HCT116 (cell line): ENCODE measurements around the gene MANEAL. TPM values are rescaled to one million over a fixed set of nuclear protein-coding genes. Genes with fewer than 3 reads are reported as not detected.

Source experiments
- ATAC-seq: fragments of 200-7000 bp; cut with Tn5 transposase; 2 replicates; pipeline ENCODE4 v1.9.1; 2020; ENCODE audit warnings: mild to moderate bottlenecking, moderate library complexity
- BruUV-seq: library from RNA; stranded (reverse); fragments of 400-500 nt; replicated peaks from 2 replicates; lab custom pipeline; 2021; lab: Mats Ljungman, UMichigan
- CTCF ChIA-PET: fragments of 300-600 bp; sonication (Branson Sonifier 250); formaldehyde crosslinking; loops from one replicate; lab custom pipeline; 2021; ENCODE audit warnings: antibody characterized with exemption; lab: Charles Lee
- POLR2A ChIA-PET: fragments of 300-600, 350-600 bp; sonication (Branson Sonifier 250); formaldehyde crosslinking; loops from one replicate; lab custom pipeline; 2021; ENCODE audit warnings: antibody characterized with exemption; lab: Charles Lee
- RAD21 ChIA-PET, 2 experiments: fragments of 300-600 bp; sonication (Branson Sonifier 250); formaldehyde crosslinking; loops; one replicate each; lab custom pipeline; 2023; ENCODE audit warnings: low total read pairs in 2 of 2; ENCODE audit not compliant: uncharacterized antibody in 2 of 2, unreplicated experiment in 2 of 2, low non-redundant PET in 1 of 2; lab: Charles Lee
- DNase-seq: peaks from one replicate; pipeline ENCODE4 v3.0.0-alpha.2; 2010; ENCODE audit warnings: low read depth, low spot score
- H2AFZ ChIP-seq: fragments of 200-600 bp; shearing (Covaris generic), sonication (generic); 2 replicates; pipeline ENCODE4 v1.6.1; 2017; ENCODE audit warnings: low read depth, mixed run types, mixed read lengths, antibody characterized with exemption, low read length; ENCODE audit not compliant: poor library complexity, severe bottlenecking
- H3K27ac ChIP-seq: 2 replicates; pipeline ENCODE4 v1.5.1; 2012; ENCODE audit warnings: low read depth, low read length
- H3K27me3 ChIP-seq: fragments of 200-600 bp; sonication (generic); 2 replicates; pipeline ENCODE4 v1.6.1; 2016; ENCODE audit warnings: mixed run types, low read length, mixed read lengths; ENCODE audit not compliant: insufficient read depth
- H3K36me3 ChIP-seq, 2 experiments: fragments of 200-500 bp in 1 of 2; fragments of 200-600 bp in 1 of 2; sonication (Bioruptor generic) in 1 of 2; sonication (generic) in 1 of 2; 2 replicates each; pipeline versions ENCODE4 v1.5.1 to v1.6.1; 2014 to 2016; ENCODE audit warnings: low read length in 2 of 2, inconsistent platforms in 1 of 2, mixed read lengths in 1 of 2, mixed run types in 1 of 2; ENCODE audit not compliant: insufficient read depth in 2 of 2, control insufficient read depth in 1 of 2
- H3K4me1 ChIP-seq, 2 experiments: fragments of 200-600 bp in 1 of 2; sonication (generic) in 1 of 2; 2 replicates each; pipeline versions ENCODE4 v1.5.1 to v1.6.1; 2012 to 2017; ENCODE audit warnings: low read length in 2 of 2, inconsistent platforms in 1 of 2, mild to moderate bottlenecking in 1 of 2, mixed read lengths in 1 of 2, mixed run types in 1 of 2, moderate library complexity in 1 of 2; ENCODE audit not compliant: insufficient read depth in 2 of 2, control insufficient read depth in 1 of 2
- H3K4me2 ChIP-seq: fragments of 200-600 bp; sonication (generic); 2 replicates; pipeline ENCODE4 v1.6.1; 2017; ENCODE audit warnings: mixed run types, low read length, mixed read lengths
- H3K4me3 ChIP-seq, 2 experiments: fragments of 200-600 bp in 1 of 2; sonication (generic) in 1 of 2; replicated peaks in 1 of 2; 2 replicates each; pipeline ENCODE4 v1.5.1; 2011 to 2016; ENCODE audit warnings: low read length in 2 of 2, control low read depth in 1 of 2, low read depth in 1 of 2, mild to moderate bottlenecking in 1 of 2, mixed read lengths in 1 of 2, mixed run types in 1 of 2
- H3K79me2 ChIP-seq: fragments of 200-600 bp; sonication (generic); 2 replicates; pipeline ENCODE4 v1.6.1; 2017; ENCODE audit warnings: mild to moderate bottlenecking, mixed run types, low read length, moderate library complexity, mixed read lengths; ENCODE audit not compliant: insufficient read depth
- H3K9ac ChIP-seq: fragments of 200-600 bp; sonication (generic); 2 replicates; pipeline ENCODE4 v1.6.1; 2016; ENCODE audit warnings: low read length, mixed read lengths
- H3K9me2 ChIP-seq: fragments of 200-600 bp; sonication (generic), shearing (Covaris generic); 2 replicates; pipeline ENCODE4 v1.6.1; 2017; ENCODE audit warnings: mixed run types, mild to moderate bottlenecking, moderate library complexity; ENCODE audit not compliant: insufficient read depth
- H3K9me3 ChIP-seq, 2 experiments: fragments of 200-500 bp in 1 of 2; fragments of 200-600 bp in 1 of 2; sonication (Bioruptor generic) in 1 of 2; sonication (generic) in 1 of 2; 2 replicates each; pipeline ENCODE4 v1.6.1; 2014 to 2017; ENCODE audit warnings: low read length in 2 of 2, mixed read lengths in 2 of 2, inconsistent platforms in 1 of 2, low read depth in 1 of 2, mild to moderate bottlenecking in 1 of 2, mixed run types in 1 of 2, moderate library complexity in 1 of 2; ENCODE audit not compliant: control insufficient read depth in 1 of 2, insufficient read depth in 1 of 2
- H4K20me1 ChIP-seq: fragments of 200-600 bp; sonication (generic), shearing (Covaris generic); 2 replicates; pipeline ENCODE4 v1.6.1; 2017; ENCODE audit warnings: mixed run types, mild to moderate bottlenecking, moderate library complexity; ENCODE audit not compliant: insufficient read depth
- ATF3 ChIP-seq: IDR thresholded peaks from 2 replicates; pipeline ENCODE4 v1.6.1; 2012
- EGR1 ChIP-seq: IDR thresholded peaks from 2 replicates; pipeline ENCODE4 v1.6.1; 2012; ENCODE audit warnings: low read depth
- ELF1 ChIP-seq: IDR thresholded peaks from 2 replicates; pipeline ENCODE4 v1.6.1; 2012; ENCODE audit warnings: low read depth, borderline replicate concordance
- EZH2 ChIP-seq: fragments of 200-600 bp; sonication (generic); IDR thresholded peaks from 2 replicates; pipeline ENCODE4 v1.6.1; 2017; ENCODE audit warnings: antibody characterized with exemption, mixed run types
- FOSL1 ChIP-seq: IDR thresholded peaks from 2 replicates; pipeline ENCODE4 v1.6.1; 2012; ENCODE audit warnings: low read depth
- JUND ChIP-seq: IDR thresholded peaks from 2 replicates; pipeline ENCODE4 v1.6.1; 2012
- MAX ChIP-seq: IDR thresholded peaks from 2 replicates; pipeline ENCODE4 v1.6.1; 2012
- POLR2A ChIP-seq: IDR thresholded peaks from 2 replicates; pipeline ENCODE4 v1.7.0; 2011; ENCODE audit warnings: borderline replicate concordance; ENCODE audit not compliant: insufficient read depth, insufficient read length; ENCODE audit errors: extremely low read depth
- REST ChIP-seq: IDR thresholded peaks from 2 replicates; pipeline ENCODE4 v1.6.1; 2012; ENCODE audit warnings: low read depth
- SRF ChIP-seq: IDR thresholded peaks from 2 replicates; pipeline ENCODE4 v1.6.1; 2012; ENCODE audit warnings: low read depth
- TCF7L2 ChIP-seq: IDR thresholded peaks from 2 replicates; pipeline ENCODE4 v1.7.0; 2011; ENCODE audit warnings: borderline replicate concordance, inconsistent platforms; ENCODE audit not compliant: insufficient read depth, insufficient read length; ENCODE audit errors: extremely low read depth
- YY1 ChIP-seq: IDR thresholded peaks from 2 replicates; pipeline ENCODE4 v1.6.1; 2011; ENCODE audit warnings: low read length, low read depth, moderate library complexity, mild to moderate bottlenecking; ENCODE audit not compliant: insufficient replicate concordance; ENCODE audit errors: extremely low read depth
- ZNF274 ChIP-seq: fragments of 200-500 bp; sonication (Bioruptor generic); IDR thresholded peaks from 2 replicates; pipeline ENCODE4 v1.6.1; 2014; ENCODE audit warnings: mild to moderate bottlenecking, low read depth, low read length, inconsistent platforms
- intact Hi-C: fragments of 100-400 bp; cut with micrococcal nuclease; formaldehyde crosslinking; loops from 2 replicates; pipeline ENCODE4 v1.10.0; 2022
- total RNA-seq: library from RNA; stranded (reverse); gene quantifications from one replicate; pipeline ENCODE4 v1.2.1, GENCODE V29; 2021; ENCODE audit not compliant: unreplicated experiment

Gene MANEAL
- total RNA-seq, 1 experiment from 2014 or later, result 17.3 TPM

- Histone ChIP-seq H3K9me2 (no peaks in the 10 kb centered on the region), H3K4me3 (no peak overlapping the region), H3K9ac (no peak overlapping the region), H3K36me3 (no peaks in the 10 kb centered on the region), H3K27ac (no peak overlapping the region), H4K20me1 (no peaks in the 10 kb centered on the region), H3K27me3 (peaks cover 39% of the 10 kb centered on the region), H3K79me2 (no peaks in the 10 kb centered on the region)
- intact Hi-C loops, result no loop called here
- ChIA-PET POLR2A (no interaction called here), RAD21 (no interaction called here), CTCF (no interaction called here)
- ATAC-seq (no peak), DNase-seq (no peak)
- TF ChIP-seq SRF (no peak), ZNF274 (no peak), REST (no peak), ATF3 (no peak), YY1 (no peak), POLR2A (no peak), JUND (no peak), TCF7L2 (no peak), ELF1 (no peak), FOSL1 (no peak), MAX (no peak), EZH2 (no peak), EGR1 (no peak)
- TF ChIP-seq, all 23 proteins: peak for 0
- Histone ChIP-seq H3K4me2 (no peak overlapping the region), H3K9me3 (no peaks in the 10 kb centered on the region), H2AFZ (no peak overlapping the region), H3K4me1 (peaks cover 0 to 8% of the 10 kb centered on the region in 2 experiments; a peak in 1 of 4 replicates)
- no TSS peak for BruUV-seq
Measured at GRCh38 chr1:37762516-37762915, 31.1 kb upstream of the MANEAL start.
